ENCODE data around the gene ABHD16A.

Gene ABHD16A

DNA sequence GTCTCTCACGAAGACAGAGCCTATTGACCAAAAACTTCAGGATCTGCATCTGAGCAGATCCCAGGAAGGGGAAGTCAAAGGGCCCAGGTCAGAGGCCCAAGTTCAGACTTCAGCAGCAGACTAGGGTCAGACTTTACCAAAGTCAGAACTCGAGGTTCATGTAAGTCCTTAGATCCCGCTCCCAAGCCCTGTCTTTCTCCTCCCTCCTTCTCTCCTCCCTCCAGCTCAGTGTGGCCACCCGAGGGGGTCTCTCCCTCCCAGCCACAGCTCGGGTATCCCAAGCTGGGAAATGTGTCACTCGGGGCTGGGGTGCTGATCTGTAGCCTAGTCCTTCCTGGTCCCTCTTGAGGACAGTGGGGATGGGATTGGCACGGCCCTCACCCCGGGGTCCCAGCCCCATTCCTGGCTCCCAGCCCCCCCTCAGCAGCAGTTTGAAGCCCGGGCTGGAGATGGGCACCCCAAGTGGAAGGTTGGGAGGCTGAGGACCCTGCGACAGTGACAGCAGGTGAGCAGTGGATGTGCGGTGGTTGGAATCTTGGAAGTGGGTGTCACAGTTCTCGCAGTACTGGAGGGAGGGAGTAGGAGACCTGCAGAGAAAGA, 40.9 kb downstream of the ABHD16A start:
- TF ChIP-seq CTCF (IDR thresholded peaks at IDR 0.05) = no peak
- peaks cover 8% of the 10 kb centered on the region for H3K27me3 Mint-ChIP-seq (ENCODE audit: low read depth, poor library complexity)
- peak overlapping the region; percentile 86 for H3K4me3 Mint-ChIP-seq
- peaks cover 86% of the 10 kb centered on the region for H3K4me1 Mint-ChIP-seq
- H3K36me3 Mint-ChIP-seq (ENCODE audit: low read depth) = peaks cover 35% of the 10 kb centered on the region
- H3K9me3 Mint-ChIP-seq = no peaks in the 10 kb centered on the region
- no peak for DNase-seq
- peak overlapping the region; percentile 39 for H3K27ac Mint-ChIP-seq

- H3K9me3 Mint-ChIP-seq = no peaks in the 10 kb centered on the region
- TF ChIP-seq CTCF (IDR thresholded peaks at IDR 0.05) = no peak
- DNase-seq = no peak
- H3K27me3 Mint-ChIP-seq (ENCODE audit: low read depth, poor library complexity) = peaks cover 6% of the 10 kb centered on the region
- H3K4me1 Mint-ChIP-seq = peaks cover 86% of the 10 kb centered on the region
- peak overlapping the region; percentile 86 for H3K4me3 Mint-ChIP-seq
- H3K36me3 Mint-ChIP-seq (ENCODE audit: low read depth) = peaks cover 36% of the 10 kb centered on the region
- peak overlapping the region; percentile 86 for H3K27ac Mint-ChIP-seq
Observed at GRCh38 chr6:31661262-31662123, 41.6 kb downstream of the ABHD16A start.

- Mint-ChIP-seq H3K36me3 (ENCODE audit: low read depth) (peaks cover 38% of the 10 kb centered on the region), H3K27me3 (ENCODE audit: low read depth, poor library complexity) (peaks cover 4% of the 10 kb centered on the region), H3K27ac (peak within 1 kb of the TSS; percentile 90), H3K4me3 (peak within 1 kb of the TSS; percentile 86), H3K4me1 (peaks cover 87% of the 10 kb centered on the region), H3K9me3 (no peaks in the 10 kb centered on the region)
- TF ChIP-seq CTCF (IDR thresholded peaks at IDR 0.05) = no peak
- peak; percentile 87 for DNase-seq
Observed at GRCh38 chr6:31660381-31661261, 42.5 kb downstream of the ABHD16A start, which contains the start of gene C6orf47. Gene C6orf47, minus strand, starts transcription at chr6:31660778. Its CDS starts 831 bp downstream, at chr6:31659947.

GRCh38 chr6:31659649-31660380, 43.3 kb downstream of the ABHD16A start:
- Mint-ChIP-seq H3K4me1 (peaks cover 89% of the 10 kb centered on the region), H3K27ac (peak overlapping the region; percentile 90)
- no peak for DNase-seq

More at GRCh38 chr6:31659649-31660380, 43.3 kb downstream of the ABHD16A start:
- peaks cover 41% of the 10 kb centered on the region for H3K36me3 Mint-ChIP-seq (ENCODE audit: low read depth)
- H3K27me3 Mint-ChIP-seq (ENCODE audit: low read depth, poor library complexity) = peaks cover 2% of the 10 kb centered on the region
- H3K4me3 Mint-ChIP-seq = peak overlapping the region; percentile 86
- TF ChIP-seq CTCF (IDR thresholded peaks at IDR 0.05) = no peak
- no peaks in the 10 kb centered on the region for H3K9me3 Mint-ChIP-seq
